Stimulated activated CD4-positive, alpha-beta T cell treated with anti-CD3 and anti-CD28 coated beads, Interleukin-15, amount 100 ng/mL, for 24 hours (primary cell): ENCODE measurements around the gene SLC25A21.

Experiments
- DNase-seq: peaks from one replicate; pipeline ENCODE4 v3.0.0-alpha.2; 2020

Gene SLC25A21

DNA sequence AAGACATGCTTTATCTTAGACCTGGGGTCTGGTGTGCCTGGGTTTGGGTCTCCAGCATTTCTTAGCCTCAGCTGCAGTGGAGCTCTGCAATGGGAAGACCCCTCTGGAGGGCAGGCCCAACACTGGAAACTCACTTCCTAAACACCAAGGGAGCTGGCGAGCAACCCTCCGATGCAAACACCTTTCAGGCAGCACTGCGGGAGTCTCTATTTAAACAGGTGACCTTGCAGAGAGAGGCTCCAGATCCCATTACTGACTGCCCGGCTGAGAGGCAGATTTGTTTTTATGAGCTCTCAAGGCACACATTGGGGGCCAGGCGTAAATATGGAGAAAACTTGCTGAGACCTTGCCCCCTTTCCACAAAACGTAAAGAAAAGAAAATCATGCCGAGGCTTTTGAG is 315.3 kb downstream of the SLC25A21 start:
- DNase-seq = no peak

DNA sequence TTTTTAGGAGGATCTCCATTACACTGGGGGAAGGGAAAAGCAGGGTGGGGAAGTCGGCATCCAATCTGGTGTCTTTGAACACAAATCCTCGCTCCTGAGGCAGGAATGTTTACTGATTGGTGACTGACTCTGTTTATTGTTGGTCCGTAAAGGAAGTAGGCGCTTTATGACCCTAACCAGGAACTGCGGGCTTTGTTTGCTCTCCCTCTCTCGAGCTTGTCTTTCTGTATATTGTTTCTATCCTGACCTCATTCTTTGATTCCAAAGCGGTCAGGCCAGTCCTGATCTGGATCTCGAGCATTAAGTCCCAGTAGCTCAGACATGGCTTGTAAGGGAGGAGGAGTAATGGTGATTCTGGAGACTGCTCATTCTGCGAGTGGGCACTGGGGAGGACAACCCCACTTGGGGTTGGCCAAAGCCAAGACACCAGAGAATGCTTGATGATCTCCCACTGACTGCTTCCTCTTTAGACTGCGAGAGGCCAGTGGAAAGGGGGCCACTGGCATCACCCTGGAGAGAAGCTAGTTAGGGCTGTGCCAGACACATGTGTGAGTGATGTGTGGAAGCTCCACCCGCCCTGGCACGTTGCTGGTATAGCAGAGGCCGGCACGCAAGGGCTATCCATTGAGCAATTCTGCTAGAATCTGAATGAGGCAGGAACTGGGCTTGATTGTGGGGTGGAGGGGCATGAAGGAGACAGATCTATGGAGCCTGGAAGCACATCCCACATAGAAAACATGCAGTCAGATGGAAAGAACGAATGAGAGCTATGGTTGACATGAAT is 316.1 kb downstream of the SLC25A21 start:
- no peak for DNase-seq

DNA sequence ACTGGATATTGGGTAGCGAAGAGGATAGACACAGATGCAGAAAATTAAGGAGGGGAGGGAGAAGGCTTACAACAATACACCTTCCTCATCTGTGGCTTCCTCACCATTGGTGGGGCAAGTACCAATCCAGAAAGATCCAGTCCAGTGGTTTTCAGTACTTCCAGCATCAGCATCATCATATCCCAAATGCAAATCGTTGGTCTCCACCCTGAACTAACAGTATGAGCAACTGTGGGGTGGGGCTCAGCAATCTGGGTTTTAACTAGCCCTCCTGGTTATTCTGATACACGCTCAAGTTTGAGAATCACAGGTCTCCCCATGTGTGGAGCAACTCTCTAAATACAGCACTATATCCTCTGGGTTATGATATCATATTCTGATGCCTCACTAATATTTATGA is 317.0 kb downstream of the SLC25A21 start:
- DNase-seq = no peak

DNA sequence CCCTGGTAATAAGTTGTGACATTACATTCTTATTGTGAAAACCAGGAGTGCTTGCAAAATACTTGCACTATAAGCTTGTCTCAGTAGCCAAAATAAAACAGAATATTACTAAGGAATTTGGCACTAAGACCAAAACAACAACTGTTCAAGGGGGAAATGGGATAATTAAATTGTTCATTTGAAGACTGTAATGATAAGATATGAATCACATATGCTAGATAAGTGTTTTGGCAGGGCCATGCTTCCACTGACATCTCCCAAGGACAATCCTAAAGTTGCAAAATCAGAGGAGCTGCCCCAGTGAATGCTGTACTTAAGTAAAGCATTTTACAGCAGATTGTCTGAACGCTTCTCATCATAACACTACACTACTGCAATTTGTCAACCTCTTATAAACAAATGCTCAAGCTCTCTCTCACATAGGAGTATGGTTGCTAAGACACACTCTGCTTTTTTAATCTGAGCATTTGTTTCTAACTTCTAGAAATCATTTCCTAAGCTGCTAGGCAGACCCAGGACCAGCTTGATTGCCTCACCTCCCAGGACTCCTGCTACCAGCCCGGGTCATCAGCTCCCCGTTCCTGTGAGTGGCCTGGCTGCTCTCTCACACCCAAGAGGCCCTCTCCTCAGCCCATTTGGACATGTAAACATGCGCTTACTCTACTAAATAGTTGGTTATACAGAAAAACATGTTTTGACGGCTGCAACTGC is 319.3 kb downstream of the SLC25A21 start:
- DNase-seq = no peak

DNA sequence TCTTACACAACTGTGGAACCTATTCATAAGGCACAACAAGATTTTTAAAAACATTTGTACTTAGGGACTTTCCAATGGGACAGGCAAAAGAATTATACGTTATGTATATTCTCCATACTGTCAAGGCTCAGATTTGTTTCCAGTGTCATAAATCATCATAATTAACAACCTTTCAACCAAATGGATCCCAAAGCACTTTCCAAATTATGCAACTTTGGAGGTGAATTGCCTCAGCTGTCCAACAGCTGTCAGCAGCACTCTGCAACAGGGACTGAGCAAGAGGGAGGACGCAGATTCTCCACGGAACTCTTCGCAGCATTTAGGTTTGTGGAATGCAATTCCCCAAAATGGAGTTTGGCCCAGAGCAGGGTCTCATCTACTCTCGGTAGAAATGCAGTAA is 324.2 kb downstream of the SLC25A21 start:
- DNase-seq = no peak

DNA sequence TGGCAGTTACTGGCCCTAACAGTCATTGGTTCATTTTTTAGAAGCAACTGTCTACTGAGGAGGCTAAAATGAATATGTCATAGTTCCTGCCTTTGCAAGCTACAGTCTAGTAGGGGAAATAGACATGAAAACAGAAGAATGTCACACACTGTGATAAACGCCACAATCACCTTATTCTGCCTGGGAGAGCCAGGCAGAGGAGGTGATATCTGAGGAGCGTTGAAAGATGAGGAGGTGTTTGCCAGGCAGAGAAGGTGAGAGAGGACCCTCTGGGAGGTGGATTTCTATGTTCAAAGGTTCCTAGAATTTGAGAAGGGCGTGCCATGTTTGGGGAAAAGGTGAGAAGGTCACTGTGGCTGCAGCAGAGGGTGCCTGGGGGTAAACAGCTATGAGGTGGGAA is 325.0 kb downstream of the SLC25A21 start:
- DNase-seq = no peak

DNA sequence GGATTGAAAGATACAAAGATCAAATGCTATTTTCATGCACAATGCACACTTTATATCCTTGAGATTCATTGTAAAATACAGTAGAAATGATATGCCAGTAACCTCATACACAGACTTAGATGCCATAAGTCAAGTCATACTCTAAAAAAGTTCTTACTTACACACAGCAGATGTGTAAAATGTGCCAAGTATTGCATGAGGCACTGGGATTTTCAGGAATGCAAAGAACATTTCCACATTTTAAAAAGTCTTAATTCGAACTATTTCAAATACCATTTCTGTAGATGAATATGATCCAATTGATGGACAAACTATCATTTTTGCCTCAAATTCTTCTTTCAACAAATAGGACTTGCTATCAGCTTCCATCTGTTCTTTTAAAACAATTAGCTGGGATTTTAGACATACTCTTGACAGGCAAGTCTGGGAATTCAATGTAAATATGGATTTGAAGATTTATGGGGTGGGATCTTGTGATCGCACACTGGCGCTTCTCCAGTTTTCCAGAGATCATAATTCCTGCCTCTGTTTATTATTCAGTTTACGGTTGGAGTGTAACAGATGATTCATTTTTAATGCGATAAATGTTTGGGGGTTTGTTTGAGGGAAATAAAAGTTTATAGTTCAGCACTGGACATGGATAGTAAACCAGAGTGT is 326.9 kb downstream of the SLC25A21 start:
- DNase-seq = no peak

DNA sequence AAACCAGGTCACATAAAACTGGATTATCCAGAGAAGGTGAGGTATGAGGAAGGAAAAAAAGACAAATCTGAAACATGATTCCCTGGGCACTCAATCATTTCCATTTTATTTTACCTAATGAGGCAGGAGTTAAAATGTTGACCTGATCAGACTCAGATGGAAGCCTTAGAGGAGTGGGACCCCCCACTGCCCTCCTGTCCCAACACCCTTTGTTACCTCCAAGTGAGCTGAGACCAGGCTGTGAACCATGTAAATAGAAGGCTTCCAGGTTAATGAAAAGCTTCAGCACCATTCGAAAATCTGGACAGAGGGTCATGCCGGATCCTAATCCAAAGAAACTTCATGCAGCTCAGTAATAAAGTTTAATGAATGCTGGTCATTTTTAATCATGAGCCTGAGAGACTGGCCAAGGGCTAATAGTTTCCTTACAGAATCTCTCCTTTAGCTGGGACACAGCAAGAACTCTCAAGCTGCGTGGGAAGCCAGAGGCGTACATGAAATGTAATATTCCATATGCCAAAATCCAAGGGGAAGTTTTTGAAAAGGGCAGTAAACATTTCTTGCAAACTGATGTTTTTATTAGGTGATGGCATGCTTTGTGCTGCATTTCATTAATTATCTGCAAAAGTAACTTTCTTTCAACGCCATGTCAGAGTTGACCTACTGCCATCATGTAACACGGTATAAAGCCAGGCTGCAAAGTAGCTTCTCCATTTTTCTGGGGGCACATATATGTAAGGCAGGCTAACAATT is 327.8 kb downstream of the SLC25A21 start:
- DNase-seq = no peak

DNA sequence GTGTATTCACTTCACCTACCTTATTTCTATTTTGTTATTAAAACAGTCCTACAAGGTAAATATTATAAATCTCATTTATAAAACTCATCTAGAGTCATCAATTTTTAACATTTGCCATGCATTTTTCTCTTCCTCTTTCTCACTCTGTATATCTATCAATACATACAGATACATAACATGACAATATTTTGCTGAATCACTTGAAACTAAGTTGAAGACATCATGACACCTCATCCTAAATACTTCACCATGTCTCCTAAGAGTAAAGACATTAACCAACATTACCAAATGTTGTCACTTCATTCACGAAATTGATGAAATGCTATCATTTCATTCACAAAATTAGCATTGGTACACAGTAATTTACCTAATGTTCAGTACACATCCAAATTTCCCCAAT is 329.0 kb downstream of the SLC25A21 start:
- no peak for DNase-seq

DNA sequence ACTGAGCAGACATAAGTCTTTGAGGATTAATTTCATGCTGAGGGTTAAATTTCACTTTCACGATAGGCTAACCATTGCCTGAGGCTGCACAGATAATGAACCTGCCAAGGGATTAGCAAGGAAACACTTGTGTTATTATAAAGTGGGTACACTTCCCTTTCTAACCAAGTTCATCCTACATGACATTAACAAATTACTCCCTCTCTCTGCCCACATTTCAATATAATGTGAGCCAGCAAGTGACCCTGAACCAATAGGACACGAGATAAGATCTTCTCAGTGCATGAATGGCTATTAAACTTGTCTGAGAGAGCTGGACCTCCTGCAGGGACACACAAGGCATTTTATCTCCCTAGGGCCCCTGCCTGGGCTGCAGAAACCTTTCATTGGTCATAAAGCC is 337.3 kb downstream of the SLC25A21 start:
- no peak for DNase-seq

DNA sequence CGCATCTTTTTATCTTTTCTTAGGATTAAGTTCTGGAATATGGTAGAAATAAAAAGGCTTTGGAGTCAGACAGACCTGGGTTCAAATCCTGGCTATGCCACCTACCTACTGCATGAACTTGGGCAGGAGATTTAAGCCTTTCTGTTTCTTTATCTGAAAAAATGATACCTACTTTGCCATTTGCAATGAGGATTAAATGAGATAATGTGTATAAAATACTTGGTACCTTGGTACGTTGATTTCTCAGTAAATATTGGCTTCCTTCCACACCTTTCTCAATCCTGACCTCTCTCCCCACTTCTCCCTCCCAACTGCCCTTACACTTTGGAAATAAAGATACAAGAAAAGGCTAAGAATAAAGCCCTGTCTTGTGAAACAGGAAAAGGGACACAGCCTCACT is 338.1 kb downstream of the SLC25A21 start:
- DNase-seq = no peak

DNA sequence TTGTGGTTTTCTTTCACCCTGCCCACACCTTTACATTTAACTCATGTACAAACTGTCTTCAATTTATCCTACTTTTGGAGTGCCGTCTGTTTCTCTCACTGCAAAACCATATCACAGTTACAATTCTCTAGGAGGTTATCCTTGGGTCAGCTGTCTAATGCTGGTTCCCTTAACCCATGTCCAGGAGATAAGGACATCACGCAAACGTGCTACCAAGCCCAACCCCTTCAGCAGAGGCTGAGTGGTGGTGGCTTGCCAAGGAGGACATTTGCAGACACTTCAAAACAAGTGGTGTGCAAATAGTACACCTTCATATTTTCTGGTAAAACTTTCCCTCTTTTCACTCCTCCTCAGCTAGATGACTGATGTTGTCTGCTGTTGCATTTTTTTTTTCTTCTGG is 342.9 kb downstream of the SLC25A21 start:
- no peak for DNase-seq

DNA sequence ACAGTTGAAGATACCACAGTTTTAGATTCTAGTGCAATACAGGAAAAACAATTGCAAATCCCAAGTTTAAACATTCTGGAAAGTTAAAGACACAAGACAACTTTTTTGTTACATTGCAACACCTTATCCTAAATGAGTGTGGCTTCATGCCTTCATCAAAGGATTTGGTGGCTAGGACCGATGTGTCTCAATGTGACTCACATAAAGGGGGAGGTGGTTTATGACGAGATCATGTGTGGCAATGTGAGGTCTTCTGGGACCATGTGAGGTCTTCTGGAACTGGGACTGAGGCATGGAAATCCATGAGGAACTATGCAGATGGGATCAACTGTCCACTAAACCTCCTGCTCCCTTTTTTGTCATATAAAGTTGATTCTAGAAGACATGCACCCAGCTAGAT is 344.5 kb downstream of the SLC25A21 start:
- no peak for DNase-seq

DNA sequence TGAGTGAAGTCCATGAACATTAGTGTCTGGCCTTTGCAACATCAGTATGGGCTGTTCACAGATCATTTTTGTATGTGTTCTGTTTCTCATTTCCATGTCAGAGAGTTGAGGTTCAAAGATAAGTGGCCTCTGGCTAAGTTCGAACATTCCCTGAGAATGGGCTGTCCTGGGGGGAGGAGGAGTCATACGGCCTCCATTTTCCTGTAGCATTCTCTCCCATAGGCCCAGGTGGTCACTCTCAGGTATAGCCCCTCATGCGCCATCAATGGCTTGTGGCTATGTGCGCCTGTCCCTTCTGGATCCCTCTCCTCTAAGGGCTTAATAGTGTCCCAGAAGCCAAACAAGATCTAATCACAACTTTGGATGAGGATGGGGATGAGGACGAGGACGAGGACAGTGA is 345.8 kb downstream of the SLC25A21 start:
- DNase-seq = no peak

DNA sequence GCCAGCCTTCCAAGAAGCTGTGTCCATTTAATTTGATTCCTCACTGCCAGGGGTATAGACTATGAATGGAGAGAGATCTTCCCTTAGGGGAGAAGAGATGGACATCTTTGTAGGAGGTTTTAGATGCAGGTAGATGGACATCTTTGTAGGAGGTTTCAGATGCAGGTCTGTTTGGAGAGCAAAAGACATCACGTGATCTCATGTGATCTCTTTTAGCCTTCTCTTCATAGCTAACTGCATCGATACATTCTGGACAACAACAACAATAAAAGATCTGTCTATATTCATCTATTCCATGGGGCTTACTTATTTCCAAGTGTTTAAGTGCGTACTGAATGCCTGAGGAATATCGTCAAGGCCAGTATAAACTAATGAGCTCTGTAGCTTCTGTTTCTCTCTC is 347.6 kb downstream of the SLC25A21 start:
- DNase-seq = no peak

DNA sequence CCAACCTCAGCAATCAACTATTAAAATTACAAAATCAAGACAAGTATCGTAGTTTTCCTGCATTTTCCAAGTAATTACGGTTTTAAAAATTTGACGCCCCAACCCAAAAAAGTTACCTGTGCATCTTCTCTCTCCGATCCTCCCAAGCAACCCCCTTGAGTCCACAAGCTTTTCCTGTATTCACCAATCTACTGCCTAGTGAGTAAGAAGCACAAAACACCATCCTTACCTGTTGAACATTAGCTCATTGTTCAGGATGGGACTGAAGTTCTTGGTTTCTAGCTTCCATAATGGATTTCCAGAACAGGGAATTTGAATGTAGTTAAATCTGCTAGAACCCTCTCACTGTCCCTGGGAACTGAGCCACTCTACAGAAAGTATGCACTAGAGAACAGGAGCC is 348.8 kb downstream of the SLC25A21 start:
- DNase-seq = no peak

DNA sequence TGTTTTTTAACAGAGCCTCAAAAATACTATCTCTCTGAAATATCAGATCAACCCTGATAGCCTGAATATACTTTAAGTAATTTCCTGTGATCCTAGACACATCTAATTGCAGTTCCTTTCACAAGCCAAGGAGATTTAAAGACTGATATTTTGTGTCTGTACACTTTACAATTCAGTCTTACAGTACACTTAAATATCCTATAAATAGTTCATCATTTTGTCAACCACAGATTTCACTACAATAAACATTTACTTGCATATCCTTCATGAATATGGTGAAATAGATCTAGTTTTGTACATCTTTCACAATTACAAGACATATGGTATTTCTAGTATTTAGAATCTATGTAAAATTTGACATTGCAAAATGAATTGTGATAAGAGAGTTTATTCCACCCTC is 349.7 kb downstream of the SLC25A21 start:
- no peak for DNase-seq

DNA sequence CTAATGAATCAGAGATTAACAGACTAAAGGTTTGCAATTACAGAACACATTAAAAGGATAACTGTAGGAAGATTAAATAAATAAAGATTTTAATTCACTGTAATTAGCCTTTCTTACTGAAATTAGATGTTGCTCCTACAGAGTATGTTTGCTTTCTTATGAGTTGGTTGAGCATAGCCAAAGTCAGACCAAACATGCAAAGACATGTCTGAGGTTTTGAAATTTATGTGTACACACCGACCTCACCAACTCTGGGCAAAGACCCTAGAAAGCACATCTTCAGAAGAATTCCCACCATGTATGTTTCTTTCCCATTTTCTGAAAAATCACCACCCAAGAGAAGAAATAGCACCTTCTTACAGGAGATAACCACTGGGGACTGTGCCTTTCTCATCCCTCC is 351.5 kb downstream of the SLC25A21 start:
- no peak for DNase-seq

DNA sequence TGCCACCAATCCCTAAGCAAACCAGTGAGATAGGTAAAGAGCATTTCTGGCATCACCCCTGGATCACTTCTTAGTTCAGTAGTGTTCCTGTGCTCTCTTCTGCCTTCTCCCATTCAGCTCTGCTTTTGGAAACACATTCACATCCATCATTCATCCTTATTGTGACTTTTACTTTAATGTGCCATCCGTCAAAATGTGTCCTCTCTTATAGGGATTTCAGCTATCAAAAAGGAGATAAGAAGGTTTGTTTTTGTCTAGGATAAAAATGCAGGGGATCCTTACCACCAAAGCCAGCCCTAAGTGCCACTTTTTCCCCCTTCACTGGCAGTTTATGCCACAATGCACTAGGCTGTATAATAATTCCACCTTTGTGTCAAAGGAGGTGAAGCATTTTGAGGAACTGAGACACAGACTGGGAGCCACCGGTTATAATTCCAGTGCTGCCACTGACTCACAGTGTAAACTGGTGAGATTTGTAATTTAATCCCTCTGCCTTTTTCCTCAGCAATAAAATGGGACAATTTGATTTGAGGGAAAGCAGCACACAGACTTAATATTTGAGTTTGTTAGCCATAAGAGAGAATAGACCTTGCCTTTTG is 352.2 kb downstream of the SLC25A21 start:
- DNase-seq = no peak

DNA sequence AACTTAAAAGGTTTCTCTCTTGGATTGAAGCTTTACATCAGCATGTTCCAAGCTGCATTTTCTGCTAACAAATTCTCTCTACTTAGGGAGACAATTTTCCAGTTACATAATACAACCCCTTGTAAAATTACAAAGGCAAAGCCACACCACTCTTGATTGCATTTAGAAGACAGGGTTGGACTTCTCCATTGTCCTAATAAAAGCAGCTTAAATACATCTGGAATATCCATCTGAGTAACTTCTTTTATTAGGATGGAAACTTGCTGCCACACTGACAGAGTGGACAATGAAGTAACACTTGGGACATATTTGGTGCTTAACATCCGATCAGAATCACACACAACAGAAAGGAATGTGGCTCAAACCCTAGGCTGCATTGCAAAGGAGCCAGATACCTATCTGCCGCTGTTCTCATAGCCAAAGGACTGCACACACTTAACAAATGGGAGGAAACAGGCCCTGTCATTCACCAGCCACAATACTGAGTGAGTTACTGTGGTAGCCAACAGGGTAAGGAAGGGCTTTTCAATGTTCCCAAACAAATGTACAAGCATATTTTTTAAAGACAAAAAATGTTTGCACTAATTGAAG is 353.5 kb downstream of the SLC25A21 start:
- DNase-seq = no peak

DNA sequence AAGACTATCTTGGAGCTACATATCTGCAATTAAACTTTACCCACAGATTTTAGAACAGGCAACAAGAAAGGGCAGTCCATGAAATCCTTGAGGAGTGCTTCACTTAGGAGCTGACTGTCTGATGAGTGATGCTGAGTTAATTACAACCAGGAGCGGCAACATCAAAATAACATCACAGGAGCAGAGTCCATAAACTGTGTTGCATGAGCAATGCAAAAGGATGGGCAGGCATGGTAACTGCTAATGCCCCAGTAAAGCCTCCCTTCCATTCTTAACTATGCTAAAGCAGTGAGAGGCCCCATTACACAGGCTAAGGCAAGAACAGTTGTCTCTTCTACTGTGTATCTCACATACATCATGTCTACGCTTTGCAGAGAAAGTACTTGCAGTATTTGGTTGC is 354.2 kb downstream of the SLC25A21 start:
- DNase-seq = no peak

DNA sequence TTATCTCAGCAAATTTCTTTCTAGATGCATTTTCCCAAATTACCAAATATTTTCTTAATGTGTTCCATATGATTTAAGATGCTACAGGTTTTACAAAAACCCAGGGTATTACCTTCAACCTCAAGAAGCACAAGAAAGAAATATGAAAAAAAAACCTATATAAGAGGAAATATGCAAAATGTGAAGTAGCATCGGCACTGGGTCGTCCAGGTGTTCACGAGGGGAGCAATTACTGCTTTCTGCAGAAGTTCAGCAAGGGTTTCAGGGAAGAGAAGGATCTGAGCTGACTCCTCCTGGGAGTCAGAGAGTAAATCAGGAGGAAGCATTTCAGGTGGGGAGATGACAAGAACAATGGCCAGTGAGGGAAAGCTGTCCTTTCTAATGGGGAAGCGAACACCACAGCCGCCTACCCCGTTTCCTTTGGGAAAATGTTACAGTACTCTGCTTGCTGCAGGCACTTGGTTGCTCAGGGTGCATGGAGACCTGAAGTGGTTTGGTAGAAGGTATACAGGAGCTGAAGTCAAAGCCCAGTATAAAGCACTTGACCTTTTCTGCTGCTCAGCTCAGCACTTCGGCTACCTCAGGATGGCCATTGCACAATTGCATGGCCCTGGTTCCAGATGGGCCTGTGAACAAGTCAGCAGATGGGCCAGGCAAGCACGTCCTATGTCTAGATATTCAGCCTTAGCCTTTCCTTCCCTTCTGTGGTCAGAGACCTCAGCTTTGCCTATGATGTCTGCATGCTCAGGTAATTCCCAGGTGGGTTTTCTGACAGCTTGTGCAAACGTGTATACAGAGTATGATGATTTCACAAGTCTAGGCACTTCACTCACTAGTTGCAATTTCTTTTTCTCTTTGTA is 355.1 kb downstream of the SLC25A21 start:
- DNase-seq = no peak
